Karpas-422 (cell line): Measurements from ENCODE around the gene ICE2. TPM values are rescaled to one million over a fixed set of nuclear protein-coding genes. Genes with fewer than 3 reads are reported as not detected.
A peak's percentile ranks its signal among the peaks of the same experiment; 100 is the strongest.

ENCODE experiments used
- DNase-seq: peaks from one replicate; pipeline ENCODE4 v3.0.0-alpha.2; 2015
- H2AFZ ChIP-seq: fragments of 200-600 bp; sonication (generic); 2 replicates; pipeline ENCODE4 v1.6.1; 2014; ENCODE audit warnings: antibody characterized with exemption, low read length, mixed read lengths
- H3K27ac ChIP-seq: fragments of 200-600 bp; sonication (generic); 2 replicates; pipeline ENCODE4 v1.5.1; 2014; ENCODE audit warnings: mild to moderate bottlenecking, low read length, moderate library complexity
- H3K27me3 ChIP-seq: fragments of 200-600 bp; sonication (generic); 2 replicates; pipeline ENCODE4 v1.6.1; 2014; ENCODE audit warnings: low read length, mixed read lengths
- H3K36me3 ChIP-seq: fragments of 200-600 bp; sonication (generic); 2 replicates; pipeline ENCODE4 v1.6.1; 2014; ENCODE audit warnings: low read length, mixed read lengths; ENCODE audit not compliant: insufficient read depth
- H3K4me1 ChIP-seq: fragments of 200-600 bp; sonication (generic); 2 replicates; pipeline ENCODE4 v1.6.1; 2014; ENCODE audit warnings: mild to moderate bottlenecking, low read length, mixed read lengths
- H3K4me2 ChIP-seq: fragments of 200-600 bp; sonication (generic); 2 replicates; pipeline ENCODE4 v1.6.1; 2014; ENCODE audit warnings: low read length, low read depth, mild to moderate bottlenecking; ENCODE audit not compliant: poor library complexity, severe bottlenecking
- H3K4me3 ChIP-seq: fragments of 200-600 bp; sonication (generic); 2 replicates; pipeline ENCODE4 v1.5.1; 2014; ENCODE audit warnings: mild to moderate bottlenecking, antibody characterized with exemption, low read length, mixed read lengths
- H3K79me2 ChIP-seq: fragments of 200-600 bp; sonication (generic); 2 replicates; pipeline ENCODE4 v1.6.1; 2014; ENCODE audit warnings: mild to moderate bottlenecking, low read length, mixed read lengths
- H3K9ac ChIP-seq: fragments of 200-600 bp; sonication (generic); 2 replicates; pipeline ENCODE4 v1.6.0; 2014; ENCODE audit warnings: low read length
- H3K9me2 ChIP-seq: fragments of 200-600 bp; sonication (generic), shearing (Covaris generic); replicated peaks from 2 replicates; pipeline ENCODE4 v1.6.0; 2014; ENCODE audit warnings: mild to moderate bottlenecking, low read length, moderate library complexity; ENCODE audit not compliant: insufficient read depth
- H3K9me3 ChIP-seq: fragments of 300-700, 200-600 bp; sonication (generic); 2 replicates; pipeline ENCODE4 v1.6.1; 2014; ENCODE audit warnings: low read length, mixed read lengths
- H4K20me1 ChIP-seq: fragments of 200-600 bp; sonication (generic); 2 replicates; pipeline ENCODE4 v1.6.1; 2014; ENCODE audit warnings: mild to moderate bottlenecking, antibody characterized with exemption, low read length, low read depth; ENCODE audit not compliant: insufficient read depth
- total RNA-seq: library from RNA; depleted of rRNA; stranded (reverse); fragments of >200 nt; shearing (Covaris generic); gene quantifications from 2 replicates; pipeline ENCODE4 v1.2.3, GENCODE V29; 2014; ENCODE audit warnings: low replicate concordance; rRNA removed

Gene ICE2
- total RNA-seq = 45.7 and 66.3 TPM in 2 replicates

- Histone ChIP-seq H3K9ac (peak within 1 kb of the TSS; percentile 94), H3K4me2 (peak within 1 kb of the TSS; percentile 99), H3K27ac (peak within 1 kb of the TSS; percentile 71), H3K27me3 (no peaks in the 10 kb centered on the region), H4K20me1 (0 out of 2 replicates have a peak, but pooled peaks cover 3% of the 10 kb centered on the region), H3K36me3 (peaks cover 26% of the 10 kb centered on the region), H3K4me1 (peaks cover 33% of the 10 kb centered on the region), H3K9me2 (no peaks in the 10 kb centered on the region), H2AFZ (peak within 1 kb of the TSS; percentile 96), H3K4me3 (peak within 1 kb of the TSS; percentile 95), H3K79me2 (peaks cover 48% of the 10 kb centered on the region), H3K9me3 (no peaks in the 10 kb centered on the region)
- peak; percentile 98 for DNase-seq
These were observed at the start of gene ICE2 for GRCh38 chr15:60478566-60479360. ICE2 (minus strand) TSS chr15:60479142; CDS start chr15:60477977, 1,165 bp downstream.

- no peaks in the 10 kb centered on the region for H3K4me1 ChIP-seq
- no peak for DNase-seq
- no peak overlapping the region for H3K4me2 ChIP-seq
- H3K27ac ChIP-seq = no peak overlapping the region
- no peaks in the 10 kb centered on the region for H3K79me2 ChIP-seq
- no peak overlapping the region for H3K9ac ChIP-seq
- H3K36me3 ChIP-seq = no peaks in the 10 kb centered on the region
- H2AFZ ChIP-seq = no peak overlapping the region
- H3K9me2 ChIP-seq = no peaks in the 10 kb centered on the region
- no peaks in the 10 kb centered on the region for H3K27me3 ChIP-seq
- H4K20me1 ChIP-seq = 0 out of 2 replicates have a peak, but pooled peaks cover 5% of the 10 kb centered on the region
- no peaks in the 10 kb centered on the region for H3K9me3 ChIP-seq
- H3K4me3 ChIP-seq = no peak overlapping the region
These were observed 49.6 kb upstream of the ICE2 start for GRCh38 chr15:60528530-60528929.

- Histone ChIP-seq H3K4me1 (no peaks in the 10 kb centered on the region), H3K4me3 (no peak overlapping the region), H3K27ac (no peak overlapping the region), H3K27me3 (no peaks in the 10 kb centered on the region), H3K79me2 (no peaks in the 10 kb centered on the region), H3K36me3 (no peaks in the 10 kb centered on the region), H4K20me1 (0 out of 2 replicates have a peak, but pooled peaks cover 5% of the 10 kb centered on the region), H3K9me3 (no peaks in the 10 kb centered on the region), H3K9me2 (no peaks in the 10 kb centered on the region), H2AFZ (no peak overlapping the region), H3K4me2 (no peak overlapping the region), H3K9ac (no peak overlapping the region)
- no peak for DNase-seq
These were observed 48.5 kb upstream of the ICE2 start for GRCh38 chr15:60527456-60527855.

GRCh38 chr15:60526127-60526616, 47.2 kb upstream of the ICE2 start:
- H2AFZ ChIP-seq = no peak overlapping the region
- no peak overlapping the region for H3K27ac ChIP-seq
- no peak for DNase-seq

GRCh38 chr15:60525341-60526039, 46.5 kb upstream of the ICE2 start:
- 0 out of 2 replicates have a peak, but pooled peaks cover 5% of the 10 kb centered on the region for H4K20me1 ChIP-seq
- no peak overlapping the region for H3K9ac ChIP-seq
- H3K9me3 ChIP-seq = no peaks in the 10 kb centered on the region
- H3K27me3 ChIP-seq = no peaks in the 10 kb centered on the region
- H2AFZ ChIP-seq = no peak overlapping the region
- no peaks in the 10 kb centered on the region for H3K36me3 ChIP-seq
- no peaks in the 10 kb centered on the region for H3K4me1 ChIP-seq
- no peak for DNase-seq
- no peak overlapping the region for H3K27ac ChIP-seq
- H3K79me2 ChIP-seq = no peaks in the 10 kb centered on the region
- no peak overlapping the region for H3K4me3 ChIP-seq
- H3K9me2 ChIP-seq = no peaks in the 10 kb centered on the region
- no peak overlapping the region for H3K4me2 ChIP-seq

More at GRCh38 chr15:60526127-60526616, 47.2 kb upstream of the ICE2 start:
- Histone ChIP-seq H3K79me2 (no peaks in the 10 kb centered on the region), H3K36me3 (no peaks in the 10 kb centered on the region), H3K4me1 (no peaks in the 10 kb centered on the region), H3K27me3 (no peaks in the 10 kb centered on the region), H3K9me2 (no peaks in the 10 kb centered on the region), H3K9ac (no peak overlapping the region), H3K4me3 (no peak overlapping the region), H3K9me3 (no peaks in the 10 kb centered on the region), H4K20me1 (0 out of 2 replicates have a peak, but pooled peaks cover 5% of the 10 kb centered on the region), H3K4me2 (no peak overlapping the region)

- Histone ChIP-seq H3K36me3 (no peaks in the 10 kb centered on the region), H3K4me2 (no peak overlapping the region), H3K9ac (no peak overlapping the region), H3K4me1 (no peaks in the 10 kb centered on the region), H3K9me2 (no peaks in the 10 kb centered on the region), H3K27ac (no peak overlapping the region), H4K20me1 (0 out of 2 replicates have a peak, but pooled peaks cover 5% of the 10 kb centered on the region), H3K79me2 (no peaks in the 10 kb centered on the region), H3K4me3 (no peak overlapping the region), H3K9me3 (no peaks in the 10 kb centered on the region), H3K27me3 (no peaks in the 10 kb centered on the region), H2AFZ (no peak overlapping the region)
- DNase-seq = no peak
These were observed 44.1 kb upstream of the ICE2 start for GRCh38 chr15:60523056-60523455.

GRCh38 chr15:60520825-60521368, 42.0 kb upstream of the ICE2 start:
- H3K9me3 ChIP-seq = no peaks in the 10 kb centered on the region
- no peaks in the 10 kb centered on the region for H3K27me3 ChIP-seq
- H3K4me3 ChIP-seq = no peak overlapping the region
- H3K79me2 ChIP-seq = no peaks in the 10 kb centered on the region
- H2AFZ ChIP-seq = no peak overlapping the region
- no peaks in the 10 kb centered on the region for H3K9me2 ChIP-seq
- no peaks in the 10 kb centered on the region for H3K36me3 ChIP-seq
- H3K27ac ChIP-seq = no peak overlapping the region
- H3K9ac ChIP-seq = no peak overlapping the region
- no peak overlapping the region for H3K4me2 ChIP-seq
- 0 out of 2 replicates have a peak, but pooled peaks cover 5% of the 10 kb centered on the region for H4K20me1 ChIP-seq
- H3K4me1 ChIP-seq = no peaks in the 10 kb centered on the region
- DNase-seq = peak; percentile 88
